A549 (cell line): ENCODE results near the gene ELAC2. TPM values are rescaled to one million over a fixed set of nuclear protein-coding genes. Genes with fewer than 3 reads are reported as not detected.

Experiments
- ATAC-seq, 2 experiments: fragments of 200-7000 bp in 1 of 2; fragments of >200 bp in 1 of 2; cut with Nextera tagmentation in 1 of 2; cut with Tn5 transposase in 1 of 2; 3 replicates each; pipeline versions ENCODE4 v1.8.0 to v1.9.1; 2018 to 2020; ENCODE audit warnings: mild to moderate bottlenecking in 1 of 2, moderate library complexity in 1 of 2
- CTCF ChIA-PET: fragments of 300-600 bp; sonication (Branson Sonifier 250); formaldehyde crosslinking; extraction: SDS; loops from one replicate; lab custom pipeline; 2021; ENCODE audit warnings: antibody characterized with exemption, inconsistent platforms; lab: Yijun Ruan, JAX
- POLR2A ChIA-PET: fragments of 350-600 bp; formaldehyde crosslinking; extraction: SDS; loops from one replicate; lab custom pipeline; 2021; ENCODE audit warnings: antibody characterized with exemption, inconsistent platforms; lab: Yijun Ruan, JAX
- DNase-seq, 2 experiments: peaks; one replicate each; pipeline versions ENCODE4 v3.0.0 to v3.0.0-alpha.2; 2011 to 2016; ENCODE audit warnings: low read depth in 1 of 2, low spot score in 1 of 2
- FAIRE-seq: peaks from 2 replicates; lab custom pipeline; 2011; peaks lifted over from hg19 to GRCh38; lab: Jason Lieb, UNC
- H3K27ac ChIP-seq, 2 experiments: fragments of >200 bp; sonication (Bioruptor Twin); formaldehyde crosslinking; 3 replicates each; pipeline ENCODE4 v1.5.1; 2016 to 2017
- H3K4me1 ChIP-seq: fragments of >200 bp; sonication (Bioruptor Twin); formaldehyde crosslinking; 3 replicates; pipeline ENCODE4 v1.6.1; 2016
- H3K4me2 ChIP-seq: fragments of >200 bp; sonication (Bioruptor Twin); formaldehyde crosslinking; 3 replicates; pipeline ENCODE4 v1.6.1; 2016
- H3K4me3 ChIP-seq: fragments of >200 bp; sonication (Bioruptor Twin); formaldehyde crosslinking; 3 replicates; pipeline ENCODE4 v1.5.1; 2016
- H3K9me3 ChIP-seq: fragments of >200 bp; sonication (Bioruptor Twin); formaldehyde crosslinking; 3 replicates; pipeline ENCODE4 v1.6.1; 2016
- ATOH8 ChIP-seq: fragments of 250-450 bp; sonication (Bioruptor Pico); IDR thresholded peaks from 2 replicates; pipeline ENCODE4 v1.5.0; 2020; ENCODE audit warnings: low read depth, mild to moderate bottlenecking, moderate library complexity
- CHD2 ChIP-seq: fragments of 150-350 bp; IDR thresholded peaks from 2 replicates; pipeline ENCODE4 v1.6.1; 2014; ENCODE audit warnings: low read length; ENCODE audit not compliant: partially characterized antibody
- CHD4 ChIP-seq: fragments of 200-600 bp; sonication (generic); IDR thresholded peaks from 2 replicates; pipeline ENCODE4 v1.6.1; 2016; ENCODE audit warnings: antibody characterized with exemption, mild to moderate bottlenecking, borderline replicate concordance
- ELK1 ChIP-seq: fragments of 150-350 bp; IDR thresholded peaks from 2 replicates; pipeline ENCODE4 v1.6.1; 2014; ENCODE audit warnings: low read depth, mild to moderate bottlenecking, low read length
- ESRRA ChIP-seq: fragments of 150-350 bp; IDR thresholded peaks from 2 replicates; pipeline ENCODE4 v1.6.1; 2014; ENCODE audit warnings: mild to moderate bottlenecking, low read length, borderline replicate concordance
- FOSB ChIP-seq: fragments of 250-450 bp; sonication (Bioruptor Pico); IDR thresholded peaks from 2 replicates; pipeline ENCODE4 v1.5.0; 2020; ENCODE audit warnings: mild to moderate bottlenecking, moderate library complexity
- HDAC2 ChIP-seq: fragments of 200-600 bp; sonication (generic); IDR thresholded peaks from 2 replicates; pipeline ENCODE4 v1.6.1; 2016
- HMGXB4 ChIP-seq: fragments of 250-450 bp; sonication (Bioruptor Pico); IDR thresholded peaks from 2 replicates; pipeline ENCODE4 v1.5.0; 2021; ENCODE audit warnings: mild to moderate bottlenecking, moderate library complexity, borderline replicate concordance
- HOXA7 ChIP-seq: fragments of 250-450 bp; sonication (Bioruptor Pico); IDR thresholded peaks from 2 replicates; pipeline ENCODE4 v1.5.0; 2020; ENCODE audit warnings: mild to moderate bottlenecking, moderate library complexity
- JUN ChIP-seq, 2 experiments: fragments of >200 bp; sonication (Bioruptor Twin); formaldehyde crosslinking; IDR thresholded peaks; 2 replicates in 1 of 2; 3 replicates in 1 of 2; pipeline ENCODE4 v1.6.1; 2016 to 2017
- JUNB ChIP-seq: fragments of >200 bp; sonication (Bioruptor Twin); formaldehyde crosslinking; IDR thresholded peaks from 2 replicates; pipeline ENCODE4 v1.6.1; 2016
- MAX ChIP-seq: IDR thresholded peaks from 2 replicates; pipeline ENCODE4 v1.6.1; 2012
- MAZ ChIP-seq: fragments of 150-350 bp; IDR thresholded peaks from 2 replicates; pipeline ENCODE4 v1.6.1; 2014; ENCODE audit warnings: antibody characterized with exemption, low read depth, low read length, borderline replicate concordance
- NFE2L2 ChIP-seq: fragments of 150-350 bp; conservative IDR thresholded peaks from 2 replicates; pipeline ENCODE4 v1.6.1; 2014; ENCODE audit warnings: low read length
- NPAS2 ChIP-seq: fragments of 250-450 bp; sonication (Bioruptor Pico); IDR thresholded peaks from 2 replicates; pipeline ENCODE4 v1.8.0; 2022; ENCODE audit warnings: mild to moderate bottlenecking, moderate library complexity, borderline replicate concordance
- PHF8 ChIP-seq: fragments of 200-600 bp; sonication (generic); IDR thresholded peaks from 2 replicates; pipeline ENCODE4 v1.6.1; 2016; ENCODE audit warnings: low read depth, mild to moderate bottlenecking, antibody characterized with exemption, moderate library complexity, borderline replicate concordance
- POLR2A ChIP-seq: IDR thresholded peaks from 2 replicates; pipeline ENCODE4 v1.6.1; 2012; ENCODE audit warnings: mild to moderate bottlenecking, low read length
- POLR2AphosphoS2 ChIP-seq: conservative IDR thresholded peaks from 2 replicates; pipeline ENCODE4 v1.6.1; 2012; ENCODE audit warnings: low read length, improper control_type of control experiment, inconsistent platforms
- SMC3 ChIP-seq: fragments of >200 bp; sonication (Bioruptor Twin); formaldehyde crosslinking; IDR thresholded peaks from 3 replicates; pipeline ENCODE4 v1.6.1; 2018; ENCODE audit warnings: inconsistent platforms
- WGBS: methylation state at CpG from one replicate; pipeline ENCODE4 v1.1.6; 2017; ENCODE audit errors: missing lambda C conversion rate; 5-methylcytosine and 5-hydroxymethylcytosine counted together
- polyA plus RNA-seq, 4 experiments: library from polyadenylated mRNA; depleted of rRNA in 3 of 4; stranded (reverse); fragments of >200 nt; fragmentation: RNase III in 1 of 4; extraction: RNeasy Plus Mini Kit Qiagen cat#74134 plus additional on column Dnase treatment in 1 of 4; gene quantifications; 2 replicates in 3 of 4; 3 replicates in 1 of 4; pipeline ENCODE4 v1.2.3, GENCODE V29; 2011 to 2017
- TF ChIP-seq, protein P1 (sequence below): fragments of >200 bp; sonication (Bioruptor Twin); formaldehyde crosslinking; IDR thresholded peaks from 2 replicates; pipeline ENCODE4 v1.6.1; 2016
- TF ChIP-seq, protein P2 (sequence below): IDR thresholded peaks from 2 replicates; pipeline ENCODE4 v1.6.1; 2012

ELAC2 gene
- polyA plus RNA-seq, 2 of the 4 experiments (the other 2 are of a cell fraction): 97.9 to 106 TPM

GRCh38 chr17:13017655-13018459 is at the start of gene ELAC2 (continued):
- TF ChIP-seq, protein P1, sequence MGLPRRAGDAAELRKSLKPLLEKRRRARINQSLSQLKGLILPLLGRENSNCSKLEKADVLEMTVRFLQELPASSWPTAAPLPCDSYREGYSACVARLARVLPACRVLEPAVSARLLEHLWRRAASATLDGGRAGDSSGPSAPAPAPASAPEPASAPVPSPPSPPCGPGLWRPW: no peak
- TF ChIP-seq CHD4 (no peak), ELK1 (no peak), JUN (IDR thresholded peaks at IDR 0.05) (peak; percentile 83 to 89)

DNA sequence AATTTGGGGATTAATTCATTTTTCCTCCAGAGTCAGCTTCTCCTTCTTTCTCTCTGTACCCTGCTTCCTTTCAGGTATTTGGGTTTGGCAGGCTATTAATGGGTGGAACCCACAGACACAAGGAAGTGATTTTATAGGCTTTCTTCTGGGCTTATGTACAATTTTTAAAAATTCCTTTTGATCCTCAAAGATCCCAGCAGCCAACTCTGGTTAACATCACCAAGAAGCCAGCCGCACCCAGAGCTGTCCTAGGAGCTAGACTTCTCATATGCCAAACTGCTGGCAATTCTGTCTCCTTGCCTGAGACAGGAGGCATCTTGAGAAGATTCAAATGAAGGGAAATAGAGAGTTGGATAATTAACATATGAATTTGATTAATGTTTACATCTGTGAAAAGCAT is 47.2 kb upstream of the ELAC2 start:
- Histone ChIP-seq H3K4me1 (no peaks in the 10 kb centered on the region), H3K4me2 (no peak overlapping the region)
- ATAC-seq: no peak
- no peak for DNase-seq
- TF ChIP-seq PHF8 (no peak), HMGXB4 (CRISPR knock-in tag) (no peak)
- TF ChIP-seq, all 56 proteins: peak for 0
- POLR2A ChIA-PET: no interaction called here
- Histone ChIP-seq H3K4me3 (no peak overlapping the region), H3K27ac (no peak overlapping the region), H3K9me3 (no peaks in the 10 kb centered on the region)
- FAIRE-seq: no peak
- WGBS: 17% methylated on average over 1 of the region's 1 CpG
- CTCF ChIA-PET: interaction anchor here (1.0 to 1.2 kb wide), 2 partner anchors 11 to 35 kb away, joined by 3 to 4 read pairs; no protein-coding TSS in a partner anchor

DNA sequence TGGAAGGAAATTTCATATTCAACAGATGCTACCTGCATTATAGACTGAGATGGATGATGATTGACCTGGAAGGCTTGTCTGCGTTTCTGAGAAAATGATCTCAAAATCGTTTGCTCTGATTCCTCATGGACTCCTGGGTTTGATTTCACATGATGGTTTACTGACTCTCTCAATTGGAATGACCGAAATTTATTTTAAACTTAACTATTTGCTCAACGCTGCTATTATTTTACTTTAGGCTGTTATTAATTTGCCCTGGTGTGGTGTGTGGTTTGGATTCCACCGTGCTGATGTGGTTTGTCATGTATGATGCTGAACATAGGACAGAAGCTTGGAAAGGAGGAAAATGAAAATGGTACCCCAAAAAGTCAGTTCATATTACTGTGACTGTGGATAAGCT is 37.3 kb upstream of the ELAC2 start:
- H3K27ac ChIP-seq: no peak overlapping the region
- H3K9me3 ChIP-seq: 0 out of 3 replicates have a peak, but pooled peaks cover 4% of the 10 kb centered on the region
- H3K4me3 ChIP-seq: no peak overlapping the region
- H3K4me1 ChIP-seq: no peaks in the 10 kb centered on the region
- TF ChIP-seq MAX (no peak), POLR2AphosphoS2 (no peak), ESRRA (no peak), CHD2 (no peak), JUNB (no peak), SMC3 (no peak), HDAC2 (no peak), FOSB (CRISPR knock-in tag) (no peak), HOXA7 (no peak), ATOH8 (no peak), POLR2A (no peak), JUN (IDR thresholded peaks at IDR 0.05) (no peak), NFE2L2 (no peak), CHD4 (no peak), NPAS2 (CRISPR knock-in tag) (no peak), MAZ (no peak)
- TF ChIP-seq, protein P2, sequence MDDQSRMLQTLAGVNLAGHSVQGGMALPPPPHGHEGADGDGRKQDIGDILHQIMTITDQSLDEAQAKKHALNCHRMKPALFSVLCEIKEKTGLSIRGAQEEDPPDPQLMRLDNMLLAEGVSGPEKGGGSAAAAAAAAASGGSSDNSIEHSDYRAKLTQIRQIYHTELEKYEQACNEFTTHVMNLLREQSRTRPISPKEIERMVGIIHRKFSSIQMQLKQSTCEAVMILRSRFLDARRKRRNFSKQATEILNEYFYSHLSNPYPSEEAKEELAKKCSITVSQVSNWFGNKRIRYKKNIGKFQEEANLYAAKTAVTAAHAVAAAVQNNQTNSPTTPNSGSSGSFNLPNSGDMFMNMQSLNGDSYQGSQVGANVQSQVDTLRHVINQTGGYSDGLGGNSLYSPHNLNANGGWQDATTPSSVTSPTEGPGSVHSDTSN: no peak
- POLR2A ChIA-PET: no interaction called here
- H3K4me2 ChIP-seq: no peak overlapping the region
- CTCF ChIA-PET: interaction anchor here (1.0 kb wide), 1 partner anchor 1248 kb away, joined by 3 read pairs; no protein-coding TSS in a partner anchor
- no peak for ATAC-seq
- DNase-seq: no peak
- no peak for FAIRE-seq
- 2% methylated on average over 5 of the region's 5 CpGs for WGBS
